SW480 (cell line): ENCODE data around the gene SUN1.
"Not testable (repeated sequence)": the region's sequence is repeated elsewhere in the genome, so short reads cannot be mapped to it uniquely, and the experiment has no call there.

Experiments
- DNase-seq: peaks from one replicate; pipeline ENCODE4 v3.0.0-alpha.2; 2016; ENCODE audit warnings: low spot score

Gene SUN1

GRCh38 chr7:907158-907980 lies 75.1 kb downstream of the SUN1 start:
- no peak for DNase-seq

GRCh38 chr7:908159-908581 lies 75.9 kb downstream of the SUN1 start:
- no peak for DNase-seq

- DNase-seq, result not testable (repeated sequence)
Measured at GRCh38 chr7:908591-909357, 76.5 kb downstream of the SUN1 start.

GRCh38 chr7:909358-910329 lies 77.4 kb downstream of the SUN1 start:
- DNase-seq, result no peak

GRCh38 chr7:910441-910861 lies 78.2 kb downstream of the SUN1 start:
- no peak for DNase-seq

- no peak for DNase-seq
Measured at GRCh38 chr7:910931-911431, 78.7 kb downstream of the SUN1 start.

- no peak for DNase-seq
Measured at GRCh38 chr7:911791-912480, 79.7 kb downstream of the SUN1 start.

- peak; percentile 99 for DNase-seq
Measured at GRCh38 chr7:913736-914520, 81.7 kb downstream of the SUN1 start.

GRCh38 chr7:914521-915194 lies 82.4 kb downstream of the SUN1 start:
- DNase-seq, result peak; percentile 50

- DNase-seq, result no peak
Measured at GRCh38 chr7:915291-916218, 83.3 kb downstream of the SUN1 start.

- DNase-seq, result peak; percentile 78
Measured at GRCh38 chr7:916291-916941, 84.1 kb downstream of the SUN1 start.

GRCh38 chr7:917255-918117 lies 85.2 kb downstream of the SUN1 start:
- no peak for DNase-seq

- DNase-seq, result no peak
Measured at GRCh38 chr7:918118-918425, 85.8 kb downstream of the SUN1 start.

GRCh38 chr7:918441-919113 lies 86.3 kb downstream of the SUN1 start:
- no peak for DNase-seq

- no peak for DNase-seq
Measured at GRCh38 chr7:919114-919442, 86.8 kb downstream of the SUN1 start.

- DNase-seq, result peak; percentile 56
Measured at GRCh38 chr7:919924-920341, 87.7 kb downstream of the SUN1 start.
